GM12878 (cell line): ENCODE measurements around the gene RFX1. TPM values are rescaled to one million over a fixed set of nuclear protein-coding genes. Genes with fewer than 3 reads are reported as not detected.

ENCODE experiments used
- polyA plus RNA-seq, 11 experiments: library from polyadenylated mRNA; depleted of rRNA in 4 of 11; unstranded in 6 of 11; stranded (reverse) in 5 of 11; fragments of >200 nt; fragmentation: Nextera tagmentation in 4 of 11; fragmentation: Illumina TruSeq in 1 of 11; extraction: Ambion mirVana in 4 of 11; extraction: Trizol in 1 of 11; gene quantifications; 1 replicate in 1 of 11; 2 replicates in 10 of 11; pipeline versions ENCODE4 v1.2.1 to v1.2.3, GENCODE V29; 2011 to 2016; ENCODE audit warnings: inconsistent platforms in 2 of 11, missing spikeins in 2 of 11, low read depth in 1 of 11
- total RNA-seq, 4 experiments: library from RNA; depleted of rRNA in 3 of 4; stranded (reverse); fragments of >200 nt in 3 of 4; fragmentation: Illumina TruSeq in 1 of 4; extraction: Trizol in 1 of 4; gene quantifications; 2 replicates each; pipeline versions ENCODE4 v1.2.1 to v1.2.3, GENCODE V29; 2013 to 2021

RFX1 gene
- total and polyA plus RNA-seq, 10 of the 15 experiments (the other 5 are each of a cell fraction or from before 2014, with no cell fraction given): 0.05 to 11.0 (median 1.5) TPM

Other genes with a start within 250 kb of the RFX1 start
Only the 7 nearest of the 17 such genes appear.
- gene PODNL1, start 67.9 kb downstream of the RFX1 start, total RNA-seq (2014; rRNA removed): not detected in 2 replicates
- not detected in 2 replicates for gene PODNL1, start 67.9 kb downstream of the RFX1 start, total RNA-seq (2014; rRNA removed; fragmentation: Illumina TruSeq; extraction: Trizol)
- gene PODNL1, start 67.9 kb downstream of the RFX1 start, total RNA-seq (2021): not detected in 2 replicates
- 0.04 TPM in 1 of 2 replicates, not detected in the other for gene PODNL1, start 67.9 kb downstream of the RFX1 start, polyA plus RNA-seq (2011; rRNA removed)
- gene PODNL1, start 67.9 kb downstream of the RFX1 start, polyA plus RNA-seq (2014; fragmentation: Illumina TruSeq; extraction: Trizol): not detected in 2 replicates
- not detected for gene PODNL1, start 67.9 kb downstream of the RFX1 start, polyA plus RNA-seq (2014; fragmentation: Nextera tagmentation; extraction: Ambion mirVana)
- not detected in 2 replicates for gene PODNL1, start 67.9 kb downstream of the RFX1 start, polyA plus RNA-seq (2014; rRNA removed)
- under 1 TPM in 1 of 2 experiments, not detected in 1; 0.44 TPM for gene PODNL1, start 67.9 kb downstream of the RFX1 start, polyA plus RNA-seq (2016; fragmentation: Nextera tagmentation; extraction: Ambion mirVana)
- gene DCAF15, start 53.8 kb downstream of the RFX1 start, total RNA-seq (2014; rRNA removed): 36.2 and 43.3 TPM in 2 replicates
- 16.9 and 18.0 TPM in 2 replicates for gene DCAF15, start 53.8 kb downstream of the RFX1 start, total RNA-seq (2014; rRNA removed; fragmentation: Illumina TruSeq; extraction: Trizol)
- 58.2 and 63.4 TPM in 2 replicates for gene DCAF15, start 53.8 kb downstream of the RFX1 start, total RNA-seq (2021)
- gene DCAF15, start 53.8 kb downstream of the RFX1 start, polyA plus RNA-seq (2011; rRNA removed): 11.8 and 25.3 TPM in 2 replicates
- gene DCAF15, start 53.8 kb downstream of the RFX1 start, polyA plus RNA-seq (2014; fragmentation: Illumina TruSeq; extraction: Trizol): 11.9 and 20.9 TPM in 2 replicates
- under 1 TPM; 0.16 to 0.58 TPM for gene DCAF15, start 53.8 kb downstream of the RFX1 start, polyA plus RNA-seq (2014; fragmentation: Nextera tagmentation; extraction: Ambion mirVana)
- 50.1 and 55.7 TPM in 2 replicates for gene DCAF15, start 53.8 kb downstream of the RFX1 start, polyA plus RNA-seq (2014; rRNA removed)
- gene DCAF15, start 53.8 kb downstream of the RFX1 start, polyA plus RNA-seq (2016; fragmentation: Nextera tagmentation; extraction: Ambion mirVana): 10 to 100 TPM; 27.9 to 29.2 TPM
- not detected in 2 replicates for gene RLN3, start 21.8 kb upstream of the RFX1 start, total RNA-seq (2014; rRNA removed)
- gene RLN3, start 21.8 kb upstream of the RFX1 start, total RNA-seq (2014; rRNA removed; fragmentation: Illumina TruSeq; extraction: Trizol): not detected in 2 replicates
- not detected in 2 replicates for gene RLN3, start 21.8 kb upstream of the RFX1 start, total RNA-seq (2021)
- gene RLN3, start 21.8 kb upstream of the RFX1 start, polyA plus RNA-seq (2011; rRNA removed): not detected in 2 replicates
- gene RLN3, start 21.8 kb upstream of the RFX1 start, polyA plus RNA-seq (2014; fragmentation: Illumina TruSeq; extraction: Trizol): not detected in 2 replicates
- gene RLN3, start 21.8 kb upstream of the RFX1 start, polyA plus RNA-seq (2014; fragmentation: Nextera tagmentation; extraction: Ambion mirVana): not detected
- 0.16 TPM in 1 of 2 replicates, not detected in the other for gene RLN3, start 21.8 kb upstream of the RFX1 start, polyA plus RNA-seq (2014; rRNA removed)
- gene RLN3, start 21.8 kb upstream of the RFX1 start, polyA plus RNA-seq (2016; fragmentation: Nextera tagmentation; extraction: Ambion mirVana): not detected
- 44.6 and 48.7 TPM in 2 replicates for gene IL27RA, start 25.4 kb upstream of the RFX1 start, total RNA-seq (2014; rRNA removed)
- gene IL27RA, start 25.4 kb upstream of the RFX1 start, total RNA-seq (2014; rRNA removed; fragmentation: Illumina TruSeq; extraction: Trizol): 26.3 and 30.0 TPM in 2 replicates
- 51.4 and 52.3 TPM in 2 replicates for gene IL27RA, start 25.4 kb upstream of the RFX1 start, total RNA-seq (2021)
- 43.0 and 63.5 TPM in 2 replicates for gene IL27RA, start 25.4 kb upstream of the RFX1 start, polyA plus RNA-seq (2011; rRNA removed)
- gene IL27RA, start 25.4 kb upstream of the RFX1 start, polyA plus RNA-seq (2014; fragmentation: Illumina TruSeq; extraction: Trizol): 19.6 and 36.1 TPM in 2 replicates
- 10 to 100 TPM in 1 of 2 experiments, 1 to 10 TPM in 1; 8.4 to 13.1 TPM for gene IL27RA, start 25.4 kb upstream of the RFX1 start, polyA plus RNA-seq (2014; fragmentation: Nextera tagmentation; extraction: Ambion mirVana)
- gene IL27RA, start 25.4 kb upstream of the RFX1 start, polyA plus RNA-seq (2014; rRNA removed): 40.8 and 43.0 TPM in 2 replicates
- gene IL27RA, start 25.4 kb upstream of the RFX1 start, polyA plus RNA-seq (2016; fragmentation: Nextera tagmentation; extraction: Ambion mirVana): 10 to 100 TPM; 41.6 to 48.4 TPM
- not detected in 2 replicates for gene PALM3, start 55.8 kb upstream of the RFX1 start, total RNA-seq (2014; rRNA removed)
- gene PALM3, start 55.8 kb upstream of the RFX1 start, total RNA-seq (2014; rRNA removed; fragmentation: Illumina TruSeq; extraction: Trizol): not detected in 2 replicates
- gene PALM3, start 55.8 kb upstream of the RFX1 start, total RNA-seq (2021): not detected in 2 replicates
- gene PALM3, start 55.8 kb upstream of the RFX1 start, polyA plus RNA-seq (2011; rRNA removed): not detected in 2 replicates
- not detected in 2 replicates for gene PALM3, start 55.8 kb upstream of the RFX1 start, polyA plus RNA-seq (2014; fragmentation: Illumina TruSeq; extraction: Trizol)
- not detected for gene PALM3, start 55.8 kb upstream of the RFX1 start, polyA plus RNA-seq (2014; fragmentation: Nextera tagmentation; extraction: Ambion mirVana)
- gene PALM3, start 55.8 kb upstream of the RFX1 start, polyA plus RNA-seq (2014; rRNA removed): not detected in 2 replicates
- gene PALM3, start 55.8 kb upstream of the RFX1 start, polyA plus RNA-seq (2016; fragmentation: Nextera tagmentation; extraction: Ambion mirVana): under 1 TPM in 1 of 2 experiments, not detected in 1; 0.07 TPM
- gene MISP3, start 66.5 kb upstream of the RFX1 start, total RNA-seq (2014; rRNA removed): 0.90 and 0.93 TPM in 2 replicates
- 0.51 and 0.63 TPM in 2 replicates for gene MISP3, start 66.5 kb upstream of the RFX1 start, total RNA-seq (2014; rRNA removed; fragmentation: Illumina TruSeq; extraction: Trizol)
- gene MISP3, start 66.5 kb upstream of the RFX1 start, total RNA-seq (2021): 1.2 and 1.7 TPM in 2 replicates
- 0.56 and 0.98 TPM in 2 replicates for gene MISP3, start 66.5 kb upstream of the RFX1 start, polyA plus RNA-seq (2011; rRNA removed)
- gene MISP3, start 66.5 kb upstream of the RFX1 start, polyA plus RNA-seq (2014; fragmentation: Illumina TruSeq; extraction: Trizol): 0.46 TPM in 2 replicates
- gene MISP3, start 66.5 kb upstream of the RFX1 start, polyA plus RNA-seq (2014; fragmentation: Nextera tagmentation; extraction: Ambion mirVana): under 1 TPM; 0.07 to 0.11 TPM
- gene MISP3, start 66.5 kb upstream of the RFX1 start, polyA plus RNA-seq (2014; rRNA removed): 1.4 and 1.7 TPM in 2 replicates
- under 1 TPM; 0.52 to 0.66 TPM for gene MISP3, start 66.5 kb upstream of the RFX1 start, polyA plus RNA-seq (2016; fragmentation: Nextera tagmentation; extraction: Ambion mirVana)
- gene C19orf67, start 79.5 kb upstream of the RFX1 start, total RNA-seq (2014; rRNA removed): not detected in 2 replicates
- not detected in 2 replicates for gene C19orf67, start 79.5 kb upstream of the RFX1 start, total RNA-seq (2014; rRNA removed; fragmentation: Illumina TruSeq; extraction: Trizol)
- gene C19orf67, start 79.5 kb upstream of the RFX1 start, total RNA-seq (2021): not detected in 2 replicates
- not detected in 2 replicates for gene C19orf67, start 79.5 kb upstream of the RFX1 start, polyA plus RNA-seq (2011; rRNA removed)
- not detected in 2 replicates for gene C19orf67, start 79.5 kb upstream of the RFX1 start, polyA plus RNA-seq (2014; fragmentation: Illumina TruSeq; extraction: Trizol)
- gene C19orf67, start 79.5 kb upstream of the RFX1 start, polyA plus RNA-seq (2014; fragmentation: Nextera tagmentation; extraction: Ambion mirVana): not detected
- not detected in 2 replicates for gene C19orf67, start 79.5 kb upstream of the RFX1 start, polyA plus RNA-seq (2014; rRNA removed)
- under 1 TPM in 1 of 2 experiments, not detected in 1; 0.14 TPM for gene C19orf67, start 79.5 kb upstream of the RFX1 start, polyA plus RNA-seq (2016; fragmentation: Nextera tagmentation; extraction: Ambion mirVana)